ENCODE data around the gene PIK3C3. TPM values are rescaled to one million over a fixed set of nuclear protein-coding genes. Genes with fewer than 3 reads are reported as not detected.

The PIK3C3 gene
- total and polyA plus RNA-seq, 7 donors = 22.7 to 54.8 (median 42.0) TPM

DNA sequence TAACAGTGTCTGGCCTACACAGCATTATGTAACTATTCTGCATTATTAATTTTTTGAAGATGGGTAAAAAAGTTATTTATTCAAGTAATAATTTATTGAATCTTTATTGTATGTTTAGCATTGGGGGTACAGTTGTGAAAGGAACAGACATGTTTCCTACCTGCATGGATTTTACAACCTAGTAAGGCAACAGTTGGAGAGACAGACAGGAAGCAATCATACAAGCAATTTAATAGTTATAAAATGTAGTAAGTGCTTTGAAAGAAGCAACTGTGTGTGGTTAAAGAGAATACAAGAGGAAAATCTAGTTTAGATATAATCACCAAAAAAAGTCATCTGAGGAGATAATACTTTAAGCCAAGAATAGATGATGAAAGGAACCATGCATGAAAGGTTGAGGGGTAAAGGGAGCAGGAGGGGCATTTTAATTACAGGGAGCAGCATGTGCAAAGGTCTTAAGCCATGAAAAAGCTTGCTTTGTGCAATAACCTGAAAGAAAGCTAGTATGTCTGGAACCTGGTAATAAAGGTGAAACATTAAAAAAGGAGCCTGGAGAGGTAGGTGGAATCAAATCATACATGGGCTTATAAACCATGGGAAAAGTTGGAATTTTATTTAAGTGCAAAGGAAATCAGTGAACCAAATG, 140.8 kb downstream of the PIK3C3 start:
- Histone ChIP-seq H3K27me3 (no peaks in the 10 kb centered on the region), H3K27ac (no peak overlapping the region), H3K9me3 (no peaks in the 10 kb centered on the region), H3K4me3 (no peak overlapping the region), H3K36me3 (no peaks in the 10 kb centered on the region), H3K4me1 (no peaks in the 10 kb centered on the region)
- intact Hi-C loops (cut with DNase I) = no loop called here
- TF ChIP-seq EP300 (IDR thresholded peaks at IDR 0.05) (no peak), POLR2A (IDR thresholded peaks at IDR 0.05) (no peak), POLR2AphosphoS5 (IDR thresholded peaks at IDR 0.05) (no peak)
- TF ChIP-seq, protein P1, sequence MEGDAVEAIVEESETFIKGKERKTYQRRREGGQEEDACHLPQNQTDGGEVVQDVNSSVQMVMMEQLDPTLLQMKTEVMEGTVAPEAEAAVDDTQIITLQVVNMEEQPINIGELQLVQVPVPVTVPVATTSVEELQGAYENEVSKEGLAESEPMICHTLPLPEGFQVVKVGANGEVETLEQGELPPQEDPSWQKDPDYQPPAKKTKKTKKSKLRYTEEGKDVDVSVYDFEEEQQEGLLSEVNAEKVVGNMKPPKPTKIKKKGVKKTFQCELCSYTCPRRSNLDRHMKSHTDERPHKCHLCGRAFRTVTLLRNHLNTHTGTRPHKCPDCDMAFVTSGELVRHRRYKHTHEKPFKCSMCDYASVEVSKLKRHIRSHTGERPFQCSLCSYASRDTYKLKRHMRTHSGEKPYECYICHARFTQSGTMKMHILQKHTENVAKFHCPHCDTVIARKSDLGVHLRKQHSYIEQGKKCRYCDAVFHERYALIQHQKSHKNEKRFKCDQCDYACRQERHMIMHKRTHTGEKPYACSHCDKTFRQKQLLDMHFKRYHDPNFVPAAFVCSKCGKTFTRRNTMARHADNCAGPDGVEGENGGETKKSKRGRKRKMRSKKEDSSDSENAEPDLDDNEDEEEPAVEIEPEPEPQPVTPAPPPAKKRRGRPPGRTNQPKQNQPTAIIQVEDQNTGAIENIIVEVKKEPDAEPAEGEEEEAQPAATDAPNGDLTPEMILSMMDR (IDR thresholded peaks at IDR 0.05) = no peak
- no peak for DNase-seq

DNA sequence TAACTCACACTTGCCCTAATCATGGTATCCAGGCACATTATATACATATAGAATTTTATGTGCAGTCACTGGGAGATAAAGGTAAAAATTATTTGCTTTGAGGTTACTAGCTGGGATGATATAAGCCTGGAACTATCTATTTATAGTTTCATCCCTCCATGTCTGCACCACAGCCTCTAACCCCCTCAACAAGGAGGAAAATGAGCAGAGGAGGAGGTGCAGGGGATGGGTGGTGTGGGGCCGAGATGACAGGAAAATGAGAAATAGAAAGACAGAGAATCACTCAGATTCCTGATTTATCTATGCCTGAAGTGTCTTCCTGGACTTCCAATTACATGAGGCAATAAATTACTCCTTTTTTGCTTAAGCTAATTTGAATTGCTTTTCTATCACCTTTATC, 145.2 kb downstream of the PIK3C3 start:
- no peak for TF ChIP-seq POLR2A (IDR thresholded peaks at IDR 0.05)
- no peak for TF ChIP-seq POLR2AphosphoS5 (IDR thresholded peaks at IDR 0.05)
- TF ChIP-seq EP300 (IDR thresholded peaks at IDR 0.05) = no peak
- TF ChIP-seq, protein P1 (IDR thresholded peaks at IDR 0.05) = no peak
- intact Hi-C loops (cut with DNase I) = no loop called here
- H3K9me3 ChIP-seq = no peaks in the 10 kb centered on the region
- H3K36me3 ChIP-seq = no peaks in the 10 kb centered on the region
- DNase-seq = no peak
- H3K4me1 ChIP-seq = no peaks in the 10 kb centered on the region
- H3K4me3 ChIP-seq = no peak overlapping the region
- H3K27me3 ChIP-seq = no peaks in the 10 kb centered on the region
- 85% methylated on average over 1 of the region's 1 CpG for WGBS, 2 donors
- no peak overlapping the region for H3K27ac ChIP-seq

DNA sequence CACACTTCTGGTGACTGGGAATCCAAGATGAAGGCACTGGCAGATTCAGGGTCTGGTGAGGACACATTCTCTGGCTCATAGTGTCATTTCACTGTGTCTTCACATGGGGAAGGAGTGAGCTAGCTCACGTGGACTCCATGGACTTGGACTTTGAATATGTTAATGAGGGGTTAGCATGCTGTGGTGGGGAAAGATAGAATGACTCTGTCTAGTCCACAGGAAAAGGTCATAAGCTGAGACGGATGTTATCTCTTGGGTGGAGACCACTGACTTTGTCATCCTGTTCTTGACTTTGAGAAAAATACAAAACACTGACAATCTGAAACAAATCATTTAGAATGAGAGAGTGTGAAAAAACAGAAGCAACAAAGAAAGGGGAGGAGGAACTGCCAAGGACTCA, 145.9 kb downstream of the PIK3C3 start:
- Histone ChIP-seq H3K27me3 (no peaks in the 10 kb centered on the region), H3K27ac (no peak overlapping the region), H3K9me3 (no peaks in the 10 kb centered on the region), H3K36me3 (no peaks in the 10 kb centered on the region), H3K4me3 (no peak overlapping the region), H3K4me1 (no peaks in the 10 kb centered on the region)
- 59 to 63% methylated on average over 2 of the region's 2 CpGs for WGBS, 2 donors
- no peak for TF ChIP-seq POLR2A (IDR thresholded peaks at IDR 0.05)
- intact Hi-C loops (cut with DNase I) = no loop called here
- no peak for DNase-seq

DNA sequence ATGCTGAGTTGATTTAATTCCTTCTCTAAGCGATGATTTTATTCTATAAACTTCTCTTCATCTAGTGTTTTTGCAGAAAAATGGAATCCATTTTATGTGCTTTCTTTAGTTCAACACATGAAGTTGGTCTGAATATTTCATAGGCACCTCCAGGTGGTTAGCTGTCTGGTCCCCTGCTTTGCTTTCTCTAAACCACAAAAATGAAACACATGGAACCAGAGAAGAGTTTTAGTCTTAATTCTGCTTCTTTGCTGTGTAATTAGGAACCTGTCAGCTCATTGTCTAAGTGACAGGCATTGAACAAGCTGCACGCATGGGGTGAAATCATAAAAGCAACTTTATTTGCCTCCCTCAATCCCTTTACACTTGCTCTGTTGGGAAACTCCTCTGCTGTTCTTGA, 150.4 kb downstream of the PIK3C3 start:
- Histone ChIP-seq H3K27me3 (no peaks in the 10 kb centered on the region), H3K36me3 (no peaks in the 10 kb centered on the region), H3K4me3 (no peak overlapping the region), H3K4me1 (no peaks in the 10 kb centered on the region), H3K27ac (no peak overlapping the region), H3K9me3 (no peaks in the 10 kb centered on the region)
- DNase-seq = no peak
- WGBS, 2 donors = 83 to 85% methylated on average over 2 of the region's 2 CpGs
- intact Hi-C loops (cut with DNase I) = no loop called here
- TF ChIP-seq EP300 (IDR thresholded peaks at IDR 0.05) (no peak), POLR2A (IDR thresholded peaks at IDR 0.05) (no peak), POLR2AphosphoS5 (IDR thresholded peaks at IDR 0.05) (no peak)
- TF ChIP-seq, protein P1 (IDR thresholded peaks at IDR 0.05) = no peak

DNA sequence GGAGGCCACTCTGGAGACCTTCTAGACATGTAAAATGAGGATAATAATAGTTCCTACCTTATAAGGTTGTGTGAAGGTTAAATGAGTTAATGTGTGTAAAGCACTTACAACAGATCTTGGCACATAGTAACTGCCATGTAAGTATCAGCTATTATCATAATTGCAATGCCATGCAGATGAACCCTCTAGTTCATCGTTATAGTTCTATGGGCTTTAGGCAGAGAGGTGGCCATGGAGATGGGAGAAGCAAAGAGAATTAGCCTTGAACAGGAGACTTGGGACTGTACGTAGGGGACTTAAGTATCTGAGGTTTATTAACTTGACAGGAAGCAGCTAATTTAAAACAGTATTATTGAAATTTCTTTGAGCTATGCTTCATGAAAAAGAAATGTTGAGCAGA, 151.8 kb downstream of the PIK3C3 start:
- no peaks in the 10 kb centered on the region for H3K4me1 ChIP-seq
- H3K36me3 ChIP-seq = no peaks in the 10 kb centered on the region
- DNase-seq = no peak
- H3K27me3 ChIP-seq = no peaks in the 10 kb centered on the region
- no peaks in the 10 kb centered on the region for H3K9me3 ChIP-seq
- TF ChIP-seq POLR2AphosphoS5 (IDR thresholded peaks at IDR 0.05) (no peak), POLR2A (IDR thresholded peaks at IDR 0.05) (no peak), EP300 (IDR thresholded peaks at IDR 0.05) (no peak)
- TF ChIP-seq, protein P1 (IDR thresholded peaks at IDR 0.05) = no peak
- H3K27ac ChIP-seq = no peak overlapping the region
- WGBS, 2 donors = 68 to 91% methylated on average over 2 of the region's 2 CpGs
- intact Hi-C loops (cut with DNase I) = no loop called here
- H3K4me3 ChIP-seq = no peak overlapping the region

Measured in sigmoid colon (tissue), 7 donors.